ENCODE measurements around the gene ADARB1.

Gene ADARB1

DNA sequence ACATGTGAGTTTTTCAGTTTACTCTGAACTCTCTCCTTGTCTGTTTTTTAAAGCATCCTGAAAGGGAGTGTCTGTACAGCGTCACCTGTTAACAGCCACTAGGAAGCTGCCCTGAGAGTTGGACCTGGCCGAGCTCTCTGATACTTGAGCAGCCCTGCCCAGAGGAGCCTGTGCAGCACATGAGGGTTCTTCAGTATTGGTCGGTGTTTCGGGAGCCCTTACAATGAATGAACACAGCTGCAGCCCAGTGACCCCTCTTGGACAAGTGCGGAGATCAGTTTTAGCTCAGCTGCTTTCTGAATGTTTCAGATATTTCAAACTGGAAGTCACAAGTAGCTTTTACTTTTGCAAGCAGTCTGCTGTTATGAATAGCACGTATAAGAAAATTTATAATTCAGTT lies 39.2 kb downstream of the ADARB1 start:
- DNase-seq (ENCODE audit: low read depth in 2 of 2, low spot score in 1 of 2): no peak

DNA sequence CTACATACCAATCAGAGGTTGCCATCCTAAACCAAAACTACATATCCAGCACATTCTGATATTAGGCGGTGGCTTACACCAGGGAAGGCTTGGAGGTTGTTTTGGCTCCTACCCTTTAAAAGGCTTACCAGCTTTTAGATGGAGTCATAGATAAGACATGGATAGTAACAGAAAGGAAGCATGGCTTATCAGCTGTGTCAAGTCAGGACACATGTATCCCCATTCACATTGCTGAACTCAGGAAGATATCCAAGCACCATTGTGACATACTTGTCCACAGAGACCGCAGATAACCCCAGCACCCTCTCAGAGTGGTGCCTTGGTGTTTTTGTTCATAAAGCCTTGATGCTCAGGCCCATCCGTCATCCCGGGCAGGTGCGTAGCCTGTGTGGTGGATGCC lies 39.7 kb downstream of the ADARB1 start:
- no peak for DNase-seq (ENCODE audit: low read depth in 2 of 2, low spot score in 1 of 2)

DNA sequence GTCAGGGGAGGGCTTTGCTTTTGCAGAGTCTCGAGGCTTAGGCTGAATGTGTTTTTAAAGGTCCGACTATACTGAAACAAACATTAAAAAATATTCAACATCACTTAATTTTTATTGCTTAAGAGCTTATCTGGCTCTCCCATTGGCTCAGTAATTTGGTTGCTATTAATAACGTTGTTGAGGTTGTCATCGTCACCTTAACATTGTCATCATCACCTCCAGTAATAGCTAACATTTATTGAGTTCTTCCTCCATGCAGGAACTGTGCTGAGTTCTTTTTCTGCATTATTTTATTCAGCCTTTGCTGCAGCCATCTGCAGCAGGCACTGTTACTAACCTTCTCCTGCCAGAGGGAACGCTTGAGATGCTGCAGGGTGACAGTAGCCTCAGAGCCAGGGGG lies 40.1 kb downstream of the ADARB1 start:
- no peak for DNase-seq (ENCODE audit: low read depth in 2 of 2, low spot score in 1 of 2)

DNA sequence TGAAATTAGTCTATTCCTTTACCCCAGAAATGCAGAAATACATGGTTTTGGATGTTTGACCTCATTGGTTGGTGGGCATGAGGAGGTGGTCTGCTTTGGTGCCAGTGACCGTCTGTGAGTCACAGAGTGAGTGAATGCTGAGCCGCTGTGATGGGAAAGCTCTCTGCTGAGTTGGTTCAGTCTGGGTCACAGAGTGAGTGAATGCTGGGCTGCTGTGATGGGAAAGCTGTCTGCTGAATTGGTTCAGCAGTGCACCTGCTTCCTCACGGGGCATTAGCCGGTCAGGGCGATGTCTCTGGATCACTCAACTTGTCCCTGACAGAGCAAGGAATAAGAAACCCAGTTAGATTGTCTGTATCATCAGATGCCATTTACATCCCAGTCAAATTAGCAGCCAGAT lies 40.8 kb downstream of the ADARB1 start:
- DNase-seq (ENCODE audit: low read depth in 2 of 2, low spot score in 1 of 2): no peak

DNA sequence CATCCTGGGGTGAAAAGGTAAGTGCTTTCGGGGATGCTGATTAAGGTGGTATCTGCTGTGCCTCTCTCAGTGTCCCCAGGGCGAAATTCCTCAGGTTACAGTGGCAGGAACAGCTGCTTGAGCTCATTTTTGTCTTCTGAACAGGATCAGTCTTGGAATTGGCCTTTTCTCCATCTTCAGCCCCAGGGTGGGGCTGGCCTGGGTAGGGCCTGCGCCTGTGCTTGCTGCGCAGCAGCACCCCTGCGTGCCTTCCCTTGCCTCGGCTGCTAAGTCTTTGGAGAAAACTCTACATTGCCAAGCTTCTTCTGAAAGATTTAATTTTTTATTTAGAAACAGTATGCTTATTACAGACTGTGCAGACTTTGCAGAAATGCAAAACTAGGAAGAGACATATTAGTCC lies 41.7 kb downstream of the ADARB1 start:
- no peak for DNase-seq (ENCODE audit: low read depth in 2 of 2, low spot score in 1 of 2)

DNA sequence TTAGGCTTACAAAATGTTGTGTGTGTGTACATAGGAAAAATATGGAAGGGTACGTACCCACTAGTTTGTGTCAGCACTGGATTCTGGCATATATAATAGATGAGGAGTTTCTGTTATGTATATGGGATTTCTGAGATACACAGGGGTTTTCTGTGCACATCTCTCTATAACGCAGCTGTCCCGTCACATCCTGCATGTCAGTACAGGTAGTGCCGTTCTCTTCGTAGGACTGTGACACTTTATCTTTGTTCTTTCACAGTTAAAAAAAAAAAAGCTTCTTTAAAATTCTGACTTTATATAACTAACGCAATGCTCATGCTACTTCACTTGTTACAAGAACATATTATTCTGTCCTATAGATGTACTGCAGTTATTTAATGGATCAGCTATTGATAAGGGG lies 42.9 kb downstream of the ADARB1 start:
- no peak for DNase-seq (ENCODE audit: low read depth in 2 of 2, low spot score in 1 of 2)

DNA sequence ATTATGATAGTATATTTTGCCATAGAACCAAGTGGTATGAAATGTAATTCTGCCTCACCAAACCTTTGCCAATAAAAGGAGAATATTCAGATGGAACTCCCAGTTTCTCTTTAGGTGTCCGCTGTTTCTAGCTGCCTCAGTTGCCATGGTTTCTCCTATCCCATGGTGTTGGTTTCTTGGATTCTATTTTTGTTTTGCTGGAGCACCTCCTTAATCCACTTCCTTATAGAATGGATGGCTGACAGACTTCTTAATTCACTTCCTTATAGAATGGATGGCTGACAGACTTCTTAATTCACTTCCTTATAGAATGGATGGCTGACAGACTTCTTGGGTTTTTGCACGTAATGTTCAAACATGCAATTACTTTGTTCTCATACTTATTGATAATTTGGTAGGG lies 43.7 kb downstream of the ADARB1 start:
- DNase-seq (ENCODE audit: low read depth in 2 of 2, low spot score in 1 of 2): no peak

DNA sequence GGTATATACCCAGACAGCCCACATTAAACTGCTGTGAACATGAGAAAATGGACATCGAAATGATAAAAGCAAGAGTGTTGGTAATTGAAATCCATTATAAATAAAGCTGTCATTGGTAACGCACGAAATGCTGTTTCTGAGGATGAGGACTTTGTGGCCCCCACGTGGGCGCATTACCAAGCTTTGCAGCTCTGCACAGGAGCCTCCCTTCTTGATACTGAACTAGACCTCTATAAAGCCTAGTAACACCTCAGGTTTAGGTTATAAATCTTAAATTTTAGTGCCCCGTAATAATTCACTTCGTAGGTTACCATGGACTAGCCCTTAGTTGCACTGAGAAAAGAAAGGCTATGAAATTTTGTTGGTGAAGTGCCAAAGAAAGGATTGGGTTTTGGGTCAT lies 45.4 kb downstream of the ADARB1 start:
- DNase-seq (ENCODE audit: low read depth in 2 of 2, low spot score in 1 of 2): no peak

DNA sequence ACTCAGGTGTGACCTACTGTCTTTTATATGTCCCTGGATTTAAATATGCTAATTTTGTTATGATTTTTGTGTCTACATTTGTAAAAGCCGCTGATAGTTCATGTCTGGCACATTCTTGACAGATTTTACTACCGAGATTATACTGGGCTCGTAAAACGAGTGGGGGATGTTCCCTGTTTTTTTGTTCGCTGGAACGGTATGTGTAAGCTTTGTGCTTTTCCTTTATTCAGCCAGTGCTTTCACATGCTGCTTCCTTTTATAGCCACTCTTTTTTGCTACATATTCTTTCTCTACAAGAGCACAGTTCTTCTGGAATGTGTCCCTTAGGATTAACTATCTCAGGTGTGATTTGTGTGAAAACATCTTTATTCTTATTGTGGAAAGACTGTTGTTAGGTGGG lies 46.6 kb downstream of the ADARB1 start:
- DNase-seq (ENCODE audit: low read depth in 2 of 2, low spot score in 1 of 2): no peak

DNA sequence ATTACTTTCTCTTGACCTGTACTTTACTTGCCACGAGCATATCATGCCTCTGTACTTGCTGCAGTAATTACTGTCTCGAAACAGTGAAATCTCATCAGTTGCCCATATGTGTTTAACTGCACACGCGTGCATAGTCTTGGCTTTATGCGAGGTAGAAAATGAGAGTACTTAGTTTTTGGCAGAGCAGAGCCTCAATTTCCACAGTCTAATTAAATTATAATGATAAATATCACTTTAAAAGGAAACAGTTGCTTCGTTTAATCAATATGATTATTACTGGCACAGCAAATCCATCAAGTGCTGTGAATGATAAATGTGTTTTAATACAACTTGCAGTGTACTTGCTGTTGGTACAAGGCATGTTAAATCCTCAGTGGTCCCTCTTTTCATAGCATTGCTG lies 47.6 kb downstream of the ADARB1 start:
- no peak for DNase-seq (ENCODE audit: low read depth in 2 of 2, low spot score in 1 of 2)

DNA sequence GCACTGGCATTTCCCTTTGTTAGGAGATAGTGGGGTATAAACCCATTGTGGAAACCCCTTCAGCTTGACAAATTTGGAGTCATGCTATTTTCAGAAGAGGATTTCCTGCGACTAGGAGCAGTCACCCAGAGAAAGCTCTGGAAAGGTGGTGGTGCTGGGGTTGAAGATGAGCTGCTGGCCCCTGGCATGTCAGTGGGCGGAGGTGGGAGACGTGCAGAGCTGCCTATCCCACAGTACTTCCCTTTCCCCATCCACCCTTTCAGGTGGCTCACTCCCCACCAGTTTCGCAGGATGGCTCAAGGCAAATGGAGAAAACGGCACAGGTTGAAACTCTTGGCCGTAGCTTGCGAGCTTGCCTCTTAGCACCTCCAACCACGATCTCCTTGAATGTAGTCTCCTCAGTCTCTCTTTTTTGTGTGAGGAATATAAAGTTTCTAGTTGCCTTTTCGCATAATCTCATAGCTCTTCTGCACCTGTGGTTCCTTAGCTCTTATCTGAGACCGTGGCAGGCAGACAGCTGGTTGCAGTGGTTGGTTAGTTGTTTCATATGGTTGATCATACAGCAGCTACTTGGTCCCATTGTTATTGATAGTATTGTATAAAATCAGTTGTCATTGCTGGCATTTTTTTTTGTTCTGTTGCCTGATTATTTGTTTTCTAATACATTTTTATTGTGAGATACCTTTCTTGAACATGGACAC lies 48.2 kb downstream of the ADARB1 start:
- no peak for DNase-seq (ENCODE audit: low read depth in 2 of 2, low spot score in 1 of 2)

DNA sequence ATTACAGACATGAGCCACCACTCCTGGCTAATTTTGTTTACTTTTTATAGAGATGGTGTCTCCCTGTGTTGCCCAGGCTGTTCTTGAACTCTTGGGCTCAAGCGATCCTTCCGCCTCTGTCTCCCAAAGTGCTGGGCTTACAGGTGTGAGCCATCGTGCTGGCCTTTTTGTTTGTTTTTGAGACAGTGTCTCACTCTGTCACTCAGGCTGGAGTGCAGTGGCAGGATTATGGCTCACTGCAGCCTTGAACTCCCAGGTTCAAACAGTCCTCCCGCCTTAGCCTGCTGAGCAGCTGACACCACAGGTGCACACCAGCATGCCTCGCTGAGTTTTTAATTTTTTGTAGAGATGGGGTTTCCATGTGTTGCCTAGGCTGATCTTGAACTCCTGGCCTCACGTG lies 49.1 kb downstream of the ADARB1 start:
- DNase-seq (ENCODE audit: low read depth in 2 of 2, low spot score in 1 of 2): no peak

DNA sequence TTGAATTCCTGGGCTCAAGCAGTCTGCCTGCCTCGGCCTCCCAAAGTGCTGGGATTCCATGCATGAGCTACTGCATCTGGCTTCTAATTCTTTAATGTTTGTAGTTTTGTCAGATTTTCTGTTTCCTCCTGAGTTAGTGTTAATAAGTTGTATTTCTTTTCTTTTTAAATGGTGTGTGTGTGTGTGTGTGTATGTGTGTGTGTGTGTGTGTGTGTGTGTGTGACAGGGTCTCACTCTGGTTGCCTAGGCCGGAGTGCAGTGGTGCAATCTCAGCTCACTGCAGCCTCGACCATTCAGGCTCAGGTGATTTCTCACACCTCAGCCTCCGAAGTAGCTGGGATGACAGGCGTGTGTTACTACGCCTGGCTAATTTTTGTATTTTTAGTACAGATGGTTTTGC lies 50.2 kb downstream of the ADARB1 start:
- DNase-seq (ENCODE audit: low read depth in 2 of 2, low spot score in 1 of 2): no peak

DNA sequence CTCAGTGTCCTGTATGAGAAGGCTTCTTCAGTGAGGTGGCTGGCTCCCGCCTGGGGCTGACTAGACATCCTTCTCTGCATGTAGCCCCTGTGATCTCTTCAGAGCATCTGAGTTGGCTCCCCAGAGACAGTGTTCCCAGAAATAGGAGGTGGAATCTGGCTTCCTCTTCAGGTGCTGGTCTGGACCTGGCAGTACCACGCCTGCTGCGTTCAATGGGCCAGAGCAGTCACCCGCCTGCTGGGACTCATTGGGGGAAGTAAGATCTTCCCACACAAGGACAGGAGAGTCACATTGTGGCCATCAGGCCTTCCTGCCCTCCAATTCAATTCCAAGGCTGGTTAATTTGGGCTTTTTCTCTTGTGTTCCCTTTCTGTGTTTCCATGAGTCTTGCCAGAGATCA lies 51.0 kb downstream of the ADARB1 start:
- no peak for DNase-seq (ENCODE audit: low read depth in 2 of 2, low spot score in 1 of 2)

DNA sequence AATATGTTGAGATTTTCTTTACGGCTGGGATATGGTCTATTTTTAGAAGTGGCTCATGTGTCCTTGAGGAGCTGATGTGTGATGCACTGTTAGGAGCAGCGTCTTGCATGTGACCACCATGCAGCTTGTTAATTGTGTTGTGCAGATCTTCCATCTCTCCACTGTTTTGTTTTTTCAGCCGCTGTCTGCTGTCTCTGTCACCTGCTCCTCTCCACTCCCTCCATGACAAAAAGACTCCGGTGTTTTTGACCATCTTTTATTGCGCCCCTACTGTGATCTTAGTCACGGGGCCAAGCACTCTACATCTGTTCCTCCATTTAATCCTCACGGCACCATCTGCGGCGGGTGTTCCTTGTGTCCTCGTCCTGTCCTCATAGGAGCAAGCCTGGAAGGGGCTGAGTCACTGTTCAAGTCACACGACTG lies 51.8 kb downstream of the ADARB1 start:
- no peak for DNase-seq (ENCODE audit: low read depth in 2 of 2, low spot score in 1 of 2)

DNA sequence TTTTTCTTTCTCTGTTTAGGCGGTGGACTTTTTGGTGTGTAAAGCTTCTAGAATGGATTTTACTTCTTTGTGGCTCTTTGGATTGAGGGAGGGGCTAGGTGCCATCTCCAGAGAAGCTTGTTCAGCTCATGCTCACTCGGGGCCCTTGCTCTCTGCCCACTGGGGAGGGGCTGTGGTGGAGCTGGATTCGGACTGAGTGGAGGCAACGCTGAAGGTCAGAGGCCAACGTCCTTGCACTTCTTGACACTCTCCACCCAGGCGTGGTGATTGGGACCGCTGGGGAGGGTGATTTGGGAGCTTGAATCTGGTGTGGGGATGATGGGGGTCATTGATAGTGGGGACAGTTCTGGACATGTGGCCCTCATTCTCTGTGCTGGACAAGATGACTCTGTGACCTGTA lies 52.6 kb downstream of the ADARB1 start:
- DNase-seq (ENCODE audit: low read depth in 2 of 2, low spot score in 1 of 2): no peak

DNA sequence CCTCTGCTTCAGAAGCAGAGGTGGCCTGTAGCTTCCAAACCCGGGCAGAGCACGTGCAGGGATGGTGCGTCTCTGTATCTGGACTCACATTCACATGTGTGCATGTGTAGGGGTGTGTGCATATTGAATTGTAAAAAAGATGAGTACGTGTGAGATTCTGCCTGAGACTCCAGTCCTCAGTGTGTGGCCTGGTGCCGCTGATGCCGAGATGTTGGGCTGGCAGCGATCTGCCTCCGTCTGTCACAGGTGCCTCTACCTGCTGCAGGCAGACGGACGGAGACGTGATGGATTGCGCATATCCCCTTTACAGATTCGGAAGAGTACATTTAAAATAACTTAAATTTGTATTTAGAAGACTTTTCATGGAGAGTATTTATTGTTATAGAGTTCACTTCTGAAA lies 53.6 kb downstream of the ADARB1 start:
- DNase-seq (ENCODE audit: low read depth in 2 of 2, low spot score in 1 of 2): no peak

DNA sequence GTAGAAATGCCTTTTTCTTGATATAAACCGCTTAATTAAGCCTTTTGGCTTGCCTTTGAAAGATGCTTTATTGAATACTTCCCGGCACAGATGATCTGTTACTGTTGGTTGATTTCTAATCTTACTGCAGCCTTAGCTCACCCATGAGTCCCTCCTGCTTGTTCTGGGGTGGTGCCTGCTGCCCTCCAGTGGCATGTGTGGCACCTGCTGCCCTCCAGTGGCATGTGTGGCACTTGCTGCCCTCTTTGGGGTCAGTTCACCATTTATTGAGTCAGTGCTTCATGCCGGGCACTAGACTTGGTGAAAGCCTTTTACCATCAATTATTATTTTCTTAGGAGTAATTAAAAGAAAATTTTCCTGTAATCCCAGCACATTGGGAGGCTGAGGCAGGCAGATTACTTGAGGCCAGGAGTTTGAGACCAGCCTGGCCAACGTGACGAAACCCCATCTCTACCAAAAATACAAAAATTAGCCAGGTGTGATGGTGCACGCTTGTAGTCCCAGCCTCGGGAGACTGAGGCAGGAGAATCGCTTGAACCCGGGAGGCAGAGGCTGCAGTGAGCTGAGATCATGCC lies 54.3 kb downstream of the ADARB1 start:
- DNase-seq (ENCODE audit: low read depth in 2 of 2, low spot score in 1 of 2): peak; percentile 47 to 68

DNA sequence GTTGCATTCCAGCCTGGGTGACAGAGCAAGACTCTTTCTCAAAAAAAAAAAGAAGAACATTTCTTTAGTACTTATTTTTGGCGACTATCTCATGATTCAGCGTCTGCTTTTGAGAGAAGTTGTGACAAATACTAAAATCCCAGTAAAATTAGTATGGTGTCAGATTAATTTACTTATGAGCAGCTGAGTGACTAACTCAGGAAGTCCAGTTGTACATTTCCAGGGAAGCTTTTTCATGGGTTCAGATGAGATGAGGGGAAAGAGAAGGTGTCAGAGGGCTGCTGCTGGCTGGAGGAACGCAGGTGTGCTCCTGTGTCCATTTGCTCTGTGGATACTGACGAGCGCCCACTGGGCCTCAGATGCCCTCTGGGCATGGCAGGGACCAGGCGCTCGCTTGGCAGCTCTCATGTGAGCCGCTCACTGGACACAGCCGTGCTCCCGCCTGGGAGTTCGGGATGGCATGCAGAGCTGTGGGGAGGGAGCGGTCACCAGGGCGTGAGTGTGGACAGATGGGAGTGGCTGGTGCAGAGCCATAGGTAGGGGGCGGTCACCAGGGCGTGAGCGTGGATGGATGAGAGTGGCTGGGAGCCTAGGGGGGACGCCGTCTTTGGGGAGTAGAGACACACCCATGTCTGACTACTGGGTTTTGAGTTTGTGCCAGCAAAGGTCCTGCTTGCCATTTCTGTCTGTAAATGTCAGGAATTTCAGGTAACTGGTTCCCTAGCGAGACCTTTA lies 55.0 kb downstream of the ADARB1 start:
- no peak for DNase-seq (ENCODE audit: low read depth in 2 of 2, low spot score in 1 of 2)

DNA sequence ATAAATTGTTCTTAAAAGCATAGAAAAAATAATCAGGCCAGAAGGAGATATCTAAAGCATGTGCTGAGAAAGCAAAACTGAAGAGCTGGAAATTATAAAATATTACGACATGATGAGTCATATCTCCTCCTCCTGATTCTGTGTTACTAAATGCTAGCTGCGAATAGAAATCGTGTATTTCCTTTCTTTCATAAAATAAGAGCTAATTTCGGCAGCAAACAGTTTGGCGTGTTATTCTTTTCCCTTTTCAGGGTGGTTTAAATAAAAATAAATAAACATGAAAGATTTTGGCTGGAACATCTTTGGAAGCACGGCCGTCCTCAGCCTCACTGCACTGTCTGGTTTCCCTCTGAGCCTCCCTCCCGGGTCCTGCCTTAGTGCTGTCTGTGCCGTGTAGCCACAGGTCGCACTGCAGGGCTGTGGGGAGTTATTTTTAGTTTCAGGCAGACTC lies 56.0 kb downstream of the ADARB1 start:
- DNase-seq (ENCODE audit: low read depth in 2 of 2, low spot score in 1 of 2): no peak

DNA sequence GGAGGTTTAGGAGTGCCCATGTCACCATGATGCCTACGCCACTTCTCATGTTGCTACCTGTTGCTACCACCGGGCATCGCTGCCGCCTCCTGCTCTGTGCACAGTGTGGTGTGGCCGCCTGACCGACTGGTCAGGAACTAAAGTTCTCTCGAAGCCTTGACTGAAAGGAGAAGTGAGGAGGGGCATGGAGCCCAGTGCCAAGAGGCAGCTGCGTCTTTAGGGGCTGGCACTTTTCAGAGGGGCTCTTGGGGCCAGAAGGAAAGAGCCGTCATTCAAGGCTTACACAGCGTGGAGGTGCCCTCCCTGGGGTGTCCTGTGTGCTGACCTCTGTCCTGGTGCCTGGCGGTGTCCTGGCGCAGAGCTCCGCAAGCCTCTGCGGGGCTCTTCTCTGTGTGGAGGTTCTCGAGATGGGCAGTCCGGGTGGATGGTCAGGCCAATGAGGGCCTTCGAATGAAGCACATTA lies 57.2 kb downstream of the ADARB1 start:
- no peak for DNase-seq (ENCODE audit: low read depth in 2 of 2, low spot score in 1 of 2)

DNA sequence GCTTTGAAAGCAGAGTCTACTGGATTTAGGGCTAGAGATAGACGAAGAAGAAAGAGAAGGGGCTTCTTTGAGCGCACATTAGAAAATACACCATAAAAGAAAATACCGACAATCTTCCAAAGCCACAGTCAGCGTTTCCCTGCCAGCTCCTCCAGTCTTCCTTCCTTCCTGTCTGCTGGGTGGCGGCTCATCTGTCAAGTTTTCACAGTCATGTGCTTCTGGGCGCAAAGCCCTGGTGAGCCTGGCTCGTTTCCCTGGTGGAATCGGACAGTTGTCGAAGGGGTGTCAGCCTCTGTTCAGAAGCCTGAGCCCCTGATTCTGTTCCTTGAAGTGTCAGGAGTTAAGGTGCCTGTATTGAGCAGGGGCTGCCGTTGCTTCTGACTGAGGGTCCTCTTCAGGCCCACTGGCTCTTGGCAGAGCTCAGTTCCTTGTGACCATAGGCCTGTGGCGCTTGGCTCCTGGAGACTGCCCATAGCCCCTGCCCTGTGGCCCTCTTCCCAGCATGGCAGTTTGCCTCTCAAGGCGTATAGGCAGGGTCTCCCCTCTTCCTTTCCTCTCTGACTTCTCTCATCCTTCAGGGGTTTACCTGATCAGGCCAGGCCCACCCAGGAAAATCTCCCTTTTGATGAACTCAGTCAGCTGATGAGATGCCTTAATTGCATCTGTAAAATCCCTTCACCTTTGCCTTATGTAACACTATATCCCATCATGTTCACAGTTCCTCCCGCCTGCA lies 58.6 kb downstream of the ADARB1 start:
- DNase-seq (ENCODE audit: low read depth in 2 of 2, low spot score in 1 of 2): no peak

Data from stimulated activated CD8-positive, alpha-beta memory T cell treated with anti-CD3 and anti-CD28 coated beads, Interleukin-4, amount 100 ng/mL, for 1 hour (primary cell).